HG03139 (cell line): ENCODE results near the gene KISS1.

Source experiments
- ATAC-seq: cut with Tn5 transposase; IDR thresholded peaks from one replicate; pipeline ENCODE4 v1.9.1; 2021; ENCODE audit not compliant: unreplicated experiment

KISS1 gene

GRCh38 chr1:204192589-204193352, 3.5 kb downstream of the KISS1 start:
- no peak for ATAC-seq

GRCh38 chr1:204192046-204192445, 4.2 kb downstream of the KISS1 start:
- no peak for ATAC-seq

DNA sequence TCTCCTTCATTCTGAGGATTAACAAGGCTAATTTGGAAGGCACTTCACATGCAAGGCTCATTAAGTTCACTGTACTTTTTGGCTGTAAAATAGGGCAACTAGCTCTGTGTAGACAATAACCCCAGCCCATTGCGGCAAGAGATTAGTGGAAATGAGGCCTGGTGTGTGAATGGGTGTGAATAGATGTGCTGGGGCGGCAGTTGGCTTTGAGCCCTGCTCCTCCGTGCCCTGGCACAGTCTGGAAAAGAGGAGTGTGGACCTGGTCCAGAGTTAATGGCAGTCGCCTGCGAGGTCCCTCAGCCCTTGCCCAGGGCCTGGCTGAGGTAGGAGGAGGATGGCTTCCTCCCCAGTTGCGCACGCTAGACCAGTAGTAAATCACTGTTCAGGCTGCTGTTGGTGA, 4.8 kb downstream of the KISS1 start:
- ATAC-seq = no peak

GRCh38 chr1:204190212-204191211, 5.8 kb downstream of the KISS1 start:
- no peak for ATAC-seq

DNA sequence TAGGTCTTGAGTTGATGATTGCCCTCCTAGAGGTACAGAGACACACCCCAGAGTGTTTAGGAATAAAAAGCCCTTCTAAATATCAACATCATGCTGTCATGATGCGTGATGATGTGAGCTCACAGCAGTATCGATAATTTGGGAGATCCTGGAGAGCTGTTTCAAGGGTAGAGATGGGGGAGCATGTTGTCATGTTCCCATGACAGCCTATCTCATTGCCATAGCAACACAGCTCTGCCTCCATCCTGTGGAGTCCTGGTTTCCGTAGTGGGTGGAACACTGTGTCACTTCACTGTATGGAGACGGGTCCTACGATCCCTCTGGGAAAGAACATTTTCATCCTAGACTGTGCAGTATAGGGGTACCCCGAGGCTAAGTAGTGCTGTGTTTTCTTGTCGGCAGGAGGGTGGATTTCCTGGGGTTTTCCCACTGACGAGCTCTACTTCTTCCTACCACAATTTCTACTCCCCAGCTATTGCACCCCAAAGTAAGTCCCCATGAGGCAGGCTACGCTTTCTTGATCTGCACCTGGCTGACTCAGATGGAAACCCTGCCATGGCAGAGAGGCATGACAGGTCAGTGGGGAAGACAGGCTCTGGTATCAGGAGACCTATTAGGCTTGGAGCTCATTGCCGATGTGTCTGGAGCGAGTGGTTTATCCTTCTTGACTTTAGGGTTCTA, 7.2 kb downstream of the KISS1 start:
- ATAC-seq = no peak

- no peak for ATAC-seq
These were observed 9.7 kb downstream of the KISS1 start for GRCh38 chr1:204186597-204186996.

GRCh38 chr1:204181116-204181515, 15.2 kb downstream of the KISS1 start:
- no peak for ATAC-seq

GRCh38 chr1:204180133-204180532, 16.2 kb downstream of the KISS1 start:
- ATAC-seq = no peak

GRCh38 chr1:204178487-204179281, 17.6 kb downstream of the KISS1 start:
- ATAC-seq = no peak

- no peak for ATAC-seq
These were observed 19.2 kb downstream of the KISS1 start for GRCh38 chr1:204177133-204177532.

GRCh38 chr1:204176049-204176448, 20.2 kb downstream of the KISS1 start:
- ATAC-seq = no peak

GRCh38 chr1:204174958-204175357, 21.3 kb downstream of the KISS1 start:
- no peak for ATAC-seq

- no peak for ATAC-seq
These were observed 23.8 kb downstream of the KISS1 start for GRCh38 chr1:204172404-204173029.

DNA sequence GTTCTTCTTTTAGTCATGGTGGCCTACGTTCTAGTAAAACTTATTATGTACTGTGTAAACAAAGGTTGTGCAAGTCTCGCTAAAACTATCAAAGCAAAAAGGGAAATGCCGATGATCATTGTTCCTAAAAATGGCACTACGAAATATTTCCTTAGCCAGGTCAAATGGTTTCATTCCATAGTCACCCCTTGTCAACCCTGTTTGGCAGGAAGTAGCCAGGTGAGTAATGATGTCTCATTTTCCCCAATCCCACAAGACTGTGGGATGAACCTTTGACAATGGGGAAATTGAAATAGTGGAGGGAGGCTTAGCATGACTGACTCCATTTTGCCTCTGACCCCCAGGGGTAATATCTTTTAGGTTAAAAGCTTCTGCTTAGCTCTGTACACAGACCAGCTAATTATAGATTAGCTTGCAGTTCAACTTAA, 24.5 kb downstream of the KISS1 start:
- no peak for ATAC-seq

GRCh38 chr1:204170494-204171155, 25.7 kb downstream of the KISS1 start:
- ATAC-seq = no peak

DNA sequence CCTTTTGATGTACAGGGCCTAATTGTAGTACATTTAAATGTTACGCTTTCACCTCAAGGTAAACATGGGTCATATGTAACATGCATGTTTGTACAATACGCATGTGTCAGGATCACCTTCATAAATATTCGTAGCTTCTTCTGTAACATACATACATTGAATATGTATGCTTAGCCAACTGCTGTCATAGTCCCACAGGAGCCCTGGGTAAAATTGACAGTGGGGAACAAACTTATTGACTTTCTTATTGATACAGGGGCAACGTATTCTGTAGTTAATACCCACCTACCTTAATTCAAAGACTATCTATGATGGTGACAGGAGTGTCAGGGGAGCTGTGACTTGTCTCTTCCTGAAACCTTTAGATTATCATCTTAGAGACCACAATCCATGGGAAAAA, 26.4 kb downstream of the KISS1 start:
- ATAC-seq = no peak

- no peak for ATAC-seq
These were observed 28.6 kb downstream of the KISS1 start for GRCh38 chr1:204167730-204168129.

DNA sequence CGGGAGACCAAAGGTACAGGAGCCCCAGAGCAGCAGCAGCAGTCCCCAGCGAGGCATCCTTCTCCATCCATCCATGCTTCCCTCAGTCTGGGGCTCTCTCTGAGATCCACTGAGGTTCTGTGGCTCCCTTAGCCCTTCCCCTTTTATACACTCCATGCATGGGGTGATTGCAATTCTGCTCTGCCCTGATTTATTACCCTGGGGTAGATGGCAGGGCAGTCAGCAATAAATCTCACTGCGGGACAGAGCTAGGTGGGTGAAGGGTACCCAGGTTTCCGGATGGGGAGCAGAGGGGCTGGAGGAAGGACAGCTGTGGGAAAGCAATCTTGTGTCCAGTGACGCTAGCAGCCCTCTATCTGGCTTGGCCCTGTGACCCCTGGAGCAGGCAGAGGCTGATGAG, 30.1 kb downstream of the KISS1 start, which contains the start of gene REN:
Gene REN (minus strand): TSS at position 119 of the 400 bp plus-strand sequence. CDS start 44 bp downstream, at position 75.
- ATAC-seq = no peak

- ATAC-seq = peak; percentile 68
These were observed 33.7 kb downstream of the KISS1 start for GRCh38 chr1:204162494-204163074.
